Stomach (tissue), 9 donors: Measurements from ENCODE around the gene ADH7. TPM values are rescaled to one million over a fixed set of nuclear protein-coding genes. Genes with fewer than 3 reads are reported as not detected.
A peak's percentile ranks its signal among the peaks of the same experiment; 100 is the strongest.

Source experiments
- DNase-seq, 2 donors: peaks; one replicate each; pipeline versions ENCODE4 v3.0.0 to v3.0.0-alpha.2; 2013 to 2019
- H3K27ac ChIP-seq, 5 donors: fragments of 200-600 bp in 4 of 5; sonication (generic) in 4 of 5; one replicate each; pipeline ENCODE4 v1.5.1; 2013 to 2019; ENCODE audit warnings: mild to moderate bottlenecking in 1 of 5, moderate library complexity in 1 of 5
- H3K27me3 ChIP-seq, 3 donors: fragments of 200-600 bp; sonication (generic); one replicate each; pipeline ENCODE4 v1.5.1; 2017 to 2019; ENCODE audit warnings: mixed run types in 1 of 3
- H3K36me3 ChIP-seq, 4 donors: fragments of 200-600 bp; sonication (generic); 1 replicate in 3 of 4; 2 replicates in 1 of 4; pipeline ENCODE4 v1.5.1; 2016 to 2019
- H3K4me1 ChIP-seq, 4 donors: fragments of 200-600 bp; sonication (generic); one replicate each; pipeline ENCODE4 v1.5.1; 2016 to 2019
- H3K4me3 ChIP-seq, 4 donors: fragments of 200-600 bp; sonication (generic) in 3 of 4; one replicate each; pipeline ENCODE4 v1.5.1; 2016 to 2019; ENCODE audit warnings: mild to moderate bottlenecking in 1 of 4
- H3K9me3 ChIP-seq, 4 donors: fragments of 200-600 bp; sonication (generic); one replicate each; pipeline ENCODE4 v1.5.1; 2016 to 2019
- EP300 ChIP-seq: sonication (generic); formaldehyde crosslinking; IDR thresholded peaks from one replicate; pipeline ENCODE4 v1.6.1; 2017; ENCODE audit warnings: antibody characterized with exemption
- POLR2A ChIP-seq, 4 donors: fragments of 450-650 bp; IDR thresholded peaks; one replicate each; pipeline ENCODE4 v1.6.1; 2016; ENCODE audit warnings: antibody characterized with exemption in 4 of 4, control low read depth in 2 of 4, mild to moderate bottlenecking in 1 of 4, moderate library complexity in 1 of 4
- POLR2AphosphoS5 ChIP-seq, 3 donors: sonication (generic); formaldehyde crosslinking; IDR thresholded peaks; one replicate each; pipeline ENCODE4 v1.6.1; 2016; ENCODE audit warnings: antibody characterized with exemption in 3 of 3
- WGBS, 5 donors: extraction: QIAGEN DNeasy Blood & Tissue Kit in 3 of 5; methylation state at CpG; one replicate each; pipeline versions ENCODE4 v1.1.5 to v1.1.7; 2013 to 2018; 5-methylcytosine and 5-hydroxymethylcytosine counted together
- intact Hi-C: fragments of 100-400 bp; cut with DNase I; formaldehyde crosslinking; loops from one replicate; pipeline ENCODE4 v1.15.1; 2023; ENCODE audit warnings: low total_unique reads
- polyA plus RNA-seq, 3 donors: library from polyadenylated mRNA; stranded (reverse); fragments of 200-250 nt; gene quantifications; one replicate each; pipeline ENCODE4 v1.2.3, GENCODE V29; 2013
- total RNA-seq, 5 donors: library from RNA; depleted of rRNA; stranded (reverse); fragments of >200 nt; gene quantifications; one replicate each; pipeline versions ENCODE4 v1.1.0 to v1.2.3, GENCODE V29; 2014 to 2016
- TF ChIP-seq, protein P1 (sequence below), 7 experiments: fragments of 450-650 bp in 4 of 7; fragments of 200-600 bp in 3 of 7; sonication (generic) in 3 of 7; IDR thresholded peaks; one replicate each; pipeline ENCODE4 v1.5.1; 2016 to 2019; ENCODE audit warnings: antibody characterized with exemption in 7 of 7, control low read depth in 2 of 7, mild to moderate bottlenecking in 1 of 7
- donor health status: healthy with polysubstance abuse.
- donor health status: Bipolar disorder and iron deficiency.
- donor health status: healthy.

The ADH7 gene
- total and polyA plus RNA-seq, 8 donors = 1.2 to 84.2 (median 4.7) TPM; not detected in 1

- DNase-seq = peak in 1 of 2 donors; percentile 74
- peak overlapping the region in 4 of 5 donors; percentile 55 to 89 (median 69) for H3K27ac ChIP-seq
- WGBS, 5 donors = 27 to 46% (median 43%) methylated on average over 5 of the region's 5 CpGs
These were observed 31.6 kb downstream of the ADH7 start for GRCh38 chr4:99403380-99404184.

GRCh38 chr4:99402765-99403164 is 32.4 kb downstream of the ADH7 start:
- peak overlapping the region in 3 of 5 donors; percentile 67 to 89 (median 71) for H3K27ac ChIP-seq
- no peaks in the 10 kb centered on the region for H3K9me3 ChIP-seq
- WGBS, 5 donors = 87 to 96% (median 93%) methylated on average over 3 of the region's 3 CpGs
- H3K36me3 ChIP-seq = no peaks in the 10 kb centered on the region
- H3K4me1 ChIP-seq = peaks cover 13 to 37% (median 25%) of the 10 kb centered on the region in 4 donors
- H3K27me3 ChIP-seq = no peaks in the 10 kb centered on the region
- intact Hi-C loops = loop anchor here (10.0 kb wide), 1 partner anchor 288 kb away; no protein-coding TSS in a partner anchor
- TF ChIP-seq POLR2AphosphoS5 (IDR thresholded peaks at IDR 0.05) (no peak), EP300 (no peak), POLR2A (IDR thresholded peaks at IDR 0.05) (no peak)
- TF ChIP-seq, protein P1, sequence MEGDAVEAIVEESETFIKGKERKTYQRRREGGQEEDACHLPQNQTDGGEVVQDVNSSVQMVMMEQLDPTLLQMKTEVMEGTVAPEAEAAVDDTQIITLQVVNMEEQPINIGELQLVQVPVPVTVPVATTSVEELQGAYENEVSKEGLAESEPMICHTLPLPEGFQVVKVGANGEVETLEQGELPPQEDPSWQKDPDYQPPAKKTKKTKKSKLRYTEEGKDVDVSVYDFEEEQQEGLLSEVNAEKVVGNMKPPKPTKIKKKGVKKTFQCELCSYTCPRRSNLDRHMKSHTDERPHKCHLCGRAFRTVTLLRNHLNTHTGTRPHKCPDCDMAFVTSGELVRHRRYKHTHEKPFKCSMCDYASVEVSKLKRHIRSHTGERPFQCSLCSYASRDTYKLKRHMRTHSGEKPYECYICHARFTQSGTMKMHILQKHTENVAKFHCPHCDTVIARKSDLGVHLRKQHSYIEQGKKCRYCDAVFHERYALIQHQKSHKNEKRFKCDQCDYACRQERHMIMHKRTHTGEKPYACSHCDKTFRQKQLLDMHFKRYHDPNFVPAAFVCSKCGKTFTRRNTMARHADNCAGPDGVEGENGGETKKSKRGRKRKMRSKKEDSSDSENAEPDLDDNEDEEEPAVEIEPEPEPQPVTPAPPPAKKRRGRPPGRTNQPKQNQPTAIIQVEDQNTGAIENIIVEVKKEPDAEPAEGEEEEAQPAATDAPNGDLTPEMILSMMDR (IDR thresholded peaks at IDR 0.05) = no peak
- H3K4me3 ChIP-seq = no peak overlapping the region
- no peak for DNase-seq

More at GRCh38 chr4:99403380-99404184, 31.6 kb downstream of the ADH7 start:
- intact Hi-C loops = loop anchor here (10.0 kb wide), 1 partner anchor 289 kb away; no protein-coding TSS in a partner anchor
- no peak overlapping the region for H3K4me3 ChIP-seq
- H3K9me3 ChIP-seq = no peaks in the 10 kb centered on the region
- TF ChIP-seq EP300 (no peak), POLR2A (IDR thresholded peaks at IDR 0.05) (no peak), POLR2AphosphoS5 (IDR thresholded peaks at IDR 0.05) (no peak)
- TF ChIP-seq, protein P1 (IDR thresholded peaks at IDR 0.05) = no peak
- H3K36me3 ChIP-seq = no peaks in the 10 kb centered on the region
- H3K27me3 ChIP-seq = no peaks in the 10 kb centered on the region
- peaks cover 16 to 46% (median 31%) of the 10 kb centered on the region in 4 donors for H3K4me1 ChIP-seq

- H3K4me1 ChIP-seq = peaks cover 11 to 33% (median 23%) of the 10 kb centered on the region in 4 donors
- H3K36me3 ChIP-seq = no peaks in the 10 kb centered on the region
- no peaks in the 10 kb centered on the region for H3K9me3 ChIP-seq
- no peaks in the 10 kb centered on the region for H3K27me3 ChIP-seq
- intact Hi-C loops = loop anchor here (10.0 kb wide), 1 partner anchor 286 kb away; no protein-coding TSS in a partner anchor
- no peak for DNase-seq
- H3K27ac ChIP-seq = no peak overlapping the region
- no peak for TF ChIP-seq EP300
- TF ChIP-seq POLR2AphosphoS5 (IDR thresholded peaks at IDR 0.05) = no peak
- TF ChIP-seq POLR2A (IDR thresholded peaks at IDR 0.05) = no peak
- TF ChIP-seq, protein P1 (IDR thresholded peaks at IDR 0.05) = no peak
- no peak overlapping the region for H3K4me3 ChIP-seq
These were observed 34.3 kb downstream of the ADH7 start for GRCh38 chr4:99400831-99401230.

DNA sequence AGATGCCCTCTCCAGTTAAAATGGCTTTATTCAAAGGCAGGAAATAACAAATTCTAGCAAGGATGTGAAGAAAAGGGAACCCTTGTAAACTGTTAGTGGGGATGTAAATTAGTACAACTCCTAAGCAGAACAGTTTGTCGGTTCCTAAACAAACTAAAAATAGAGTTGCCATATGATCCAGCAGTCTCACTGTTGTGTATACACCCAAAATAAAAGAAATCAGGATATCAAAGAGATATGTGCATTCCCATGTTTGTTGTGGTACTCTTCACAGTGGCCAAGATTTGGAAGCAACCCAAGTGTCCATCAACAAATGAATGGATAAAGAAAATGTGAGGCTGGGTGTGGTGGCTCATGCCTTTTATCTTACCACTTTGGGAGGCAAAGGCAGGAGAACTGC is 36.1 kb downstream of the ADH7 start:
- H3K4me3 ChIP-seq = no peak overlapping the region
- H3K27ac ChIP-seq = no peak overlapping the region
- intact Hi-C loops = no loop called here
- WGBS, 5 donors = 42 to 73% (median 63%) methylated on average over 1 of the region's 1 CpG
- peaks cover 10 to 26% (median 13%) of the 10 kb centered on the region in 4 donors for H3K4me1 ChIP-seq
- TF ChIP-seq, protein P1 (IDR thresholded peaks at IDR 0.05) = no peak
- TF ChIP-seq EP300 (no peak), POLR2A (IDR thresholded peaks at IDR 0.05) (no peak), POLR2AphosphoS5 (IDR thresholded peaks at IDR 0.05) (no peak)
- no peak for DNase-seq
- no peaks in the 10 kb centered on the region for H3K36me3 ChIP-seq
- no peaks in the 10 kb centered on the region for H3K9me3 ChIP-seq
- no peaks in the 10 kb centered on the region for H3K27me3 ChIP-seq
